OCI-LY7 (cell line): ENCODE results near the gene RAB5IF.

Experiments
- CTCF ChIP-seq: fragments of 200-600 bp; sonication (generic); conservative IDR thresholded peaks from 2 replicates; pipeline ENCODE4 v1.5.1; 2014; ENCODE audit warnings: mild to moderate bottlenecking, antibody characterized with exemption, low read length, moderate library complexity, mixed read lengths
- EZH2phosphoT487 ChIP-seq: fragments of 200-600 bp; sonication (generic); IDR thresholded peaks from 2 replicates; pipeline ENCODE4 v1.6.1; 2018; ENCODE audit warnings: low read depth, borderline replicate concordance, mild to moderate bottlenecking, mixed run types, antibody characterized with exemption, low read length, moderate library complexity, mixed read lengths

DNA sequence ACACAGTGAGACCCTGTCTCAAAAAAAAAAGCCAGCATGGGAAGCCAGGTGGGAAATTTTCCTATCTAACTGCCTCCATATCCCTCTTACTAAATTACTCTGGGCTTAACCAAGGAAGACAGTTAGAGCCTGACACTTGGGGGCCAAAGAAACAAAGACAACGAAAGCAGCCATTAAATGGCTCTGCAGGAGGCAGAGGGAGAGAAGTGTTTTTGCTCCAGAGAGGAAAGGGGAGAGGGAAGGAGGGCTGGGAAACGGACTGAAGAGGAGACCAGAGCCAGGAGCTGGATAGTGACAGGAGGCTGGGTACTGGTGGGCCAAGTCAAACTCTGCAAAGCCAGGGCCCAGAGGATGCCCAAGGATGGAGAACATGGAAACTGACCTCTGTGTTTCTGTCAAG, 42.9 kb upstream of the RAB5IF start:
- TF ChIP-seq CTCF (no peak), EZH2phosphoT487 (no peak)
